Stomach (tissue), 9 donors: ENCODE data around the gene CFAP91. TPM values are rescaled to one million over a fixed set of nuclear protein-coding genes. Genes with fewer than 3 reads are reported as not detected.

Source experiments
- DNase-seq, 2 donors: peaks; one replicate each; pipeline versions ENCODE4 v3.0.0 to v3.0.0-alpha.2; 2013 to 2019
- H3K27ac ChIP-seq, 5 donors: fragments of 200-600 bp in 4 of 5; sonication (generic) in 4 of 5; one replicate each; pipeline ENCODE4 v1.5.1; 2013 to 2019; ENCODE audit warnings: mild to moderate bottlenecking in 1 of 5, moderate library complexity in 1 of 5
- H3K27me3 ChIP-seq, 3 donors: fragments of 200-600 bp; sonication (generic); one replicate each; pipeline ENCODE4 v1.5.1; 2017 to 2019; ENCODE audit warnings: mixed run types in 1 of 3
- H3K36me3 ChIP-seq, 4 donors: fragments of 200-600 bp; sonication (generic); 1 replicate in 3 of 4; 2 replicates in 1 of 4; pipeline ENCODE4 v1.5.1; 2016 to 2019
- H3K4me1 ChIP-seq, 4 donors: fragments of 200-600 bp; sonication (generic); one replicate each; pipeline ENCODE4 v1.5.1; 2016 to 2019
- H3K4me3 ChIP-seq, 4 donors: fragments of 200-600 bp; sonication (generic) in 3 of 4; one replicate each; pipeline ENCODE4 v1.5.1; 2016 to 2019; ENCODE audit warnings: mild to moderate bottlenecking in 1 of 4
- H3K9me3 ChIP-seq, 4 donors: fragments of 200-600 bp; sonication (generic); one replicate each; pipeline ENCODE4 v1.5.1; 2016 to 2019
- EP300 ChIP-seq: sonication (generic); formaldehyde crosslinking; IDR thresholded peaks from one replicate; pipeline ENCODE4 v1.6.1; 2017; ENCODE audit warnings: antibody characterized with exemption
- POLR2A ChIP-seq, 4 donors: fragments of 450-650 bp; IDR thresholded peaks; one replicate each; pipeline ENCODE4 v1.6.1; 2016; ENCODE audit warnings: antibody characterized with exemption in 4 of 4, control low read depth in 2 of 4, mild to moderate bottlenecking in 1 of 4, moderate library complexity in 1 of 4
- POLR2AphosphoS5 ChIP-seq, 3 donors: sonication (generic); formaldehyde crosslinking; IDR thresholded peaks; one replicate each; pipeline ENCODE4 v1.6.1; 2016; ENCODE audit warnings: antibody characterized with exemption in 3 of 3
- WGBS, 5 donors: extraction: QIAGEN DNeasy Blood & Tissue Kit in 3 of 5; methylation state at CpG; one replicate each; pipeline versions ENCODE4 v1.1.5 to v1.1.7; 2013 to 2018; 5-methylcytosine and 5-hydroxymethylcytosine counted together
- intact Hi-C: fragments of 100-400 bp; cut with DNase I; formaldehyde crosslinking; loops from one replicate; pipeline ENCODE4 v1.15.1; 2023; ENCODE audit warnings: low total_unique reads
- polyA plus RNA-seq, 3 donors: library from polyadenylated mRNA; stranded (reverse); fragments of 200-250 nt; gene quantifications; one replicate each; pipeline ENCODE4 v1.2.3, GENCODE V29; 2013
- total RNA-seq, 5 donors: library from RNA; depleted of rRNA; stranded (reverse); fragments of >200 nt; gene quantifications; one replicate each; pipeline versions ENCODE4 v1.1.0 to v1.2.3, GENCODE V29; 2014 to 2016
- TF ChIP-seq, protein P1 (sequence below), 7 experiments: fragments of 450-650 bp in 4 of 7; fragments of 200-600 bp in 3 of 7; sonication (generic) in 3 of 7; IDR thresholded peaks; one replicate each; pipeline ENCODE4 v1.5.1; 2016 to 2019; ENCODE audit warnings: antibody characterized with exemption in 7 of 7, control low read depth in 2 of 7, mild to moderate bottlenecking in 1 of 7
- donor health status: healthy with polysubstance abuse.
- donor health status: Bipolar disorder and iron deficiency.
- donor health status: healthy.

Gene CFAP91
- total and polyA plus RNA-seq, 8 donors = 1.5 to 46.1 (median 3.6) TPM

DNA sequence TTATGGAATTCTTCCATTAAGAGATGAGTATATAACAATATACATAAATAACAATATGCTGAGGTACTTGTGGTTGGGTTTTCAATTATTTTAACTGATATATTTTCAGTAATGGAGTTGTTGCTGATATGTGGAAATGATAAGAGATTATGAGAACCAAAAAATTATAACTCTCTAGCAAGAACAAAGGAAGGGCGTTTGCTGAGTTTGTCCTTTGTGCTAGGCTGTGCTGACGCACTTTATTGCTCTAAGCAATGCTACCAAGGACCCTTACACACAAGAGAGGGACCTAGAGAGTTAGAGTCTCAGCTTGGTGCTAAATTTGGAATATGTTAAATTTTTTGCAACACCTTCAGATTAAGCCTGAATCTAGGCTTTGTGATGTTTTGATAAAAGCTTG, 24.1 kb downstream of the CFAP91 start:
- no peaks in the 10 kb centered on the region for H3K9me3 ChIP-seq
- no peak overlapping the region for H3K27ac ChIP-seq
- WGBS, 5 donors = 66 to 85% (median 75%) methylated on average over 2 of the region's 2 CpGs
- no peaks in the 10 kb centered on the region for H3K27me3 ChIP-seq
- H3K4me3 ChIP-seq = no peak overlapping the region
- no peak for TF ChIP-seq POLR2A (IDR thresholded peaks at IDR 0.05)
- no peak for TF ChIP-seq EP300
- TF ChIP-seq, protein P1, sequence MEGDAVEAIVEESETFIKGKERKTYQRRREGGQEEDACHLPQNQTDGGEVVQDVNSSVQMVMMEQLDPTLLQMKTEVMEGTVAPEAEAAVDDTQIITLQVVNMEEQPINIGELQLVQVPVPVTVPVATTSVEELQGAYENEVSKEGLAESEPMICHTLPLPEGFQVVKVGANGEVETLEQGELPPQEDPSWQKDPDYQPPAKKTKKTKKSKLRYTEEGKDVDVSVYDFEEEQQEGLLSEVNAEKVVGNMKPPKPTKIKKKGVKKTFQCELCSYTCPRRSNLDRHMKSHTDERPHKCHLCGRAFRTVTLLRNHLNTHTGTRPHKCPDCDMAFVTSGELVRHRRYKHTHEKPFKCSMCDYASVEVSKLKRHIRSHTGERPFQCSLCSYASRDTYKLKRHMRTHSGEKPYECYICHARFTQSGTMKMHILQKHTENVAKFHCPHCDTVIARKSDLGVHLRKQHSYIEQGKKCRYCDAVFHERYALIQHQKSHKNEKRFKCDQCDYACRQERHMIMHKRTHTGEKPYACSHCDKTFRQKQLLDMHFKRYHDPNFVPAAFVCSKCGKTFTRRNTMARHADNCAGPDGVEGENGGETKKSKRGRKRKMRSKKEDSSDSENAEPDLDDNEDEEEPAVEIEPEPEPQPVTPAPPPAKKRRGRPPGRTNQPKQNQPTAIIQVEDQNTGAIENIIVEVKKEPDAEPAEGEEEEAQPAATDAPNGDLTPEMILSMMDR (IDR thresholded peaks at IDR 0.05) = no peak
- no peak for TF ChIP-seq POLR2AphosphoS5 (IDR thresholded peaks at IDR 0.05)
- intact Hi-C loops = no loop called here
- peaks cover 0 to 51% (median 11%) of the 10 kb centered on the region in 4 donors for H3K36me3 ChIP-seq
- H3K4me1 ChIP-seq = no peaks in the 10 kb centered on the region
- no peak for DNase-seq

DNA sequence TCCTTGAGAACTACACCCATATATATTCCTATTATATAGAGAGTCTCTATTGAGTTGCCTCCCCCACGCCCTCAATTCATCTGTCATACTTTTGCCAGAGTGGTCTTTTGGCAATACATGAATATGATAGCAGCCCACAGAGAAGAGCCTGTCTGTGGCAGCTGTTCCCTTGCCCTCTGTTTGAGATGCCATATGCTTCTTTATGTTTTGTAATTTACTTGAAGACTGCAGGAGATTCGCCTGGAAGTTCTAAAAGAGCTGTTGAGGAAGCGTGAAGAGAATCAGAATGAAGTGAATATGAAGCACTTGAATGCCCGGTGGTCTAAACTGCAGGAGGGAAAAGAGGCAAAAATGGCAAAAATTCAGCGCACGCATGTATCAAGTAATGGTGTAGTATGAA, 27.2 kb downstream of the CFAP91 start:
- Histone ChIP-seq H3K27me3 (no peaks in the 10 kb centered on the region), H3K4me3 (no peak overlapping the region), H3K36me3 (peaks cover 0 to 65% (median 12%) of the 10 kb centered on the region in 4 donors), H3K4me1 (no peaks in the 10 kb centered on the region), H3K9me3 (no peaks in the 10 kb centered on the region), H3K27ac (no peak overlapping the region)
- intact Hi-C loops = no loop called here
- no peak for DNase-seq
- 92 to 95% (median 94%) methylated on average over 6 of the region's 6 CpGs for WGBS, 5 donors
- TF ChIP-seq EP300 (no peak), POLR2A (IDR thresholded peaks at IDR 0.05) (no peak), POLR2AphosphoS5 (IDR thresholded peaks at IDR 0.05) (no peak)
- TF ChIP-seq, protein P1 (IDR thresholded peaks at IDR 0.05) = no peak

DNA sequence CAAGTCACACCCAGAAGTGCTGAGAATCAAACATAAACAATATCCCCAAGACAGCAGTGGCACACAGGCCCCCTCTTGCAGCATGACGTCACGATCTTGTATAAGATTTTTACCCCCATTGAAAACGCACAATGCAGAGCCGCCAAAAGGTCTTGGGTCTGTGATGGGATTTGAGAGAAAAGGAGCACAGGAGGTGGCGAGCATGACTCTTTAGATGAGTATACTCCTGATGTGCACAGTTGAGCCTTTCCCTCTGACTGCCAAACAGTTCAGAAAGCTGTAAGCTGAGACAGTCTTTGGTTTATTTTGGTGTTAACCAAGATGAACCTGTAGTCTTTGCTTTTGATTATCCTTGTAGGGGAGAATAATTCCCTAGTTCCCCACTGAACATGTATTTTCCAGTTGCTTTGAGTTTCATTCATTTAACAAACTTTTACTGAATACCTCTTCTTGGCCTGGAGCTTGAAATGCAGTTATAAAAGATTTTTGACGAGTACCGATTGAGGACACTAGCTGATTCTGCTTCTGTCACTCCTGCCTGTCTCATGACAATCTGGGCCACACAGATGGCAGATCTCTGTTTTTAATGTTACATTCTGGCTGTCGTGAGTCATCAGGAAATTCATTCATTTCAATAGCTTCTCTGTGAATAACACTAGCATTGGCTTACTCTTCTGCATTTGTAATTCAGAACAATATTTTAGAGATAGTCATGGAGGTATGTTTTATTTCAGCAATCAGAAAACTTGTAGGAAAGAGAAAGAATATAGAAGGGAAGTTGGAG, 28.9 kb downstream of the CFAP91 start:
- no peaks in the 10 kb centered on the region for H3K9me3 ChIP-seq
- TF ChIP-seq, protein P1 (IDR thresholded peaks at IDR 0.05) = no peak
- no peak for TF ChIP-seq POLR2A (IDR thresholded peaks at IDR 0.05)
- TF ChIP-seq EP300 = no peak
- TF ChIP-seq POLR2AphosphoS5 (IDR thresholded peaks at IDR 0.05) = no peak
- no peak overlapping the region for H3K4me3 ChIP-seq
- no peak overlapping the region for H3K27ac ChIP-seq
- intact Hi-C loops = no loop called here
- no peaks in the 10 kb centered on the region for H3K27me3 ChIP-seq
- no peak for DNase-seq
- H3K4me1 ChIP-seq = no peaks in the 10 kb centered on the region
- peaks cover 0 to 52% (median 8%) of the 10 kb centered on the region in 4 donors for H3K36me3 ChIP-seq
- 86 to 89% (median 88%) methylated on average over 8 of the region's 8 CpGs for WGBS, 5 donors

DNA sequence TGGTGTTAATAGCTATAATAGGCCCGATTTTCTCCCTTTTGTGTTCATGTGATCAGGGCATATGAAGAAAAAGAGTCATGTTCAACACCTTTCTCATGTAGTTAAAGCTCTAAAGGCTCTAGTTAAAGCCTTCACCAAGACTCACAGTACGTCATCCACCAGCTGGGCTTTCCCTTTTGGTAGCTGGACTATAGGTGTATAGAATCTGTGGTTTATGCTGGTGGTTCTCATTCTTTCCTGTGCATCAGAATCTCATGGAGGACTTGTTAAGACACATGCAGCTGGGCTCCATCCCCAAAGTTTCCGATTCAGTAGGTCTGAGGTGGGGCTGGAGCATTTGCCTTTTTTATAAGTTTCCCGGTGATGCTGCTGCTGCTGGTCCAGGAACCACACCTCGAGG, 31.0 kb downstream of the CFAP91 start:
- no peak for TF ChIP-seq EP300
- no peak for DNase-seq
- WGBS, 5 donors = 89 to 94% (median 91%) methylated on average over 5 of the region's 5 CpGs
- intact Hi-C loops = no loop called here
- no peak overlapping the region for H3K27ac ChIP-seq
- H3K4me3 ChIP-seq = no peak overlapping the region
- H3K36me3 ChIP-seq = peaks cover 0 to 43% (median 14%) of the 10 kb centered on the region in 4 donors
- no peaks in the 10 kb centered on the region for H3K9me3 ChIP-seq
- no peaks in the 10 kb centered on the region for H3K4me1 ChIP-seq
- no peaks in the 10 kb centered on the region for H3K27me3 ChIP-seq

DNA sequence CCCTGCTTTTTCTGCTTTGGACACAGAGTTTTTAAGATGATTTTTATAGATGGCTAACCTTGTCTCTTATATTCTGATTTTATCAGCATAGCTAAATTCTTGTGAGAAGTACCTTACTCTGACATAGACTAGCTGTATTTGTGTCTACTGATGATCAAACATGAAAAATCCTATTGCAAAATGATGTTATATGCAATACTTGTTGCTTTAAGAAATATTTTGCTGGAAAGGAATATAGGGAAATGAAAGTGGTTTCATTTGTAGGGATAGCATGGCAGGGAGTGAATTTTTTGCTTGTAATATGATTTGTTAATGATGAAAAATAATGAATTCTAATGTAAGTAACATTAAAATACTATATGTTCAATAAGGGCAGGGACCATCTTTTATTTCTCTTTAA, 35.9 kb downstream of the CFAP91 start:
- Histone ChIP-seq H3K4me1 (no peaks in the 10 kb centered on the region), H3K4me3 (no peak overlapping the region), H3K36me3 (peaks cover 0 to 46% (median 16%) of the 10 kb centered on the region in 4 donors), H3K9me3 (no peaks in the 10 kb centered on the region), H3K27ac (no peak overlapping the region), H3K27me3 (no peaks in the 10 kb centered on the region)
- intact Hi-C loops = no loop called here
- DNase-seq = no peak
- TF ChIP-seq POLR2AphosphoS5 (IDR thresholded peaks at IDR 0.05) = no peak
- TF ChIP-seq EP300 = no peak
- TF ChIP-seq POLR2A (IDR thresholded peaks at IDR 0.05) = no peak
- TF ChIP-seq, protein P1 (IDR thresholded peaks at IDR 0.05) = no peak
